Vagina (tissue), 2 donors: ENCODE data around the gene UGGT1.

Experiments
- POLR2A ChIP-seq, 2 donors: fragments of 450-650 bp; IDR thresholded peaks; one replicate each; pipeline ENCODE4 v1.6.1; 2017; ENCODE audit warnings: antibody characterized with exemption in 2 of 2, mild to moderate bottlenecking in 2 of 2, moderate library complexity in 2 of 2
- POLR2AphosphoS5 ChIP-seq, 2 donors: sonication (generic); formaldehyde crosslinking; IDR thresholded peaks; one replicate each; pipeline ENCODE4 v1.9.0; 2017; ENCODE audit warnings: antibody characterized with exemption in 2 of 2, mild to moderate bottlenecking in 2 of 2, low read depth in 1 of 2; ENCODE audit not compliant: insufficient read depth in 1 of 2
- TF ChIP-seq, protein P1 (sequence below), 3 experiments: fragments of 450-650 bp in 2 of 3; fragments of 200-600 bp in 1 of 3; sonication (generic) in 1 of 3; IDR thresholded peaks; one replicate each; pipeline ENCODE4 v1.5.1; 2017 to 2019; ENCODE audit warnings: antibody characterized with exemption in 3 of 3, mild to moderate bottlenecking in 2 of 3, moderate library complexity in 2 of 3

DNA sequence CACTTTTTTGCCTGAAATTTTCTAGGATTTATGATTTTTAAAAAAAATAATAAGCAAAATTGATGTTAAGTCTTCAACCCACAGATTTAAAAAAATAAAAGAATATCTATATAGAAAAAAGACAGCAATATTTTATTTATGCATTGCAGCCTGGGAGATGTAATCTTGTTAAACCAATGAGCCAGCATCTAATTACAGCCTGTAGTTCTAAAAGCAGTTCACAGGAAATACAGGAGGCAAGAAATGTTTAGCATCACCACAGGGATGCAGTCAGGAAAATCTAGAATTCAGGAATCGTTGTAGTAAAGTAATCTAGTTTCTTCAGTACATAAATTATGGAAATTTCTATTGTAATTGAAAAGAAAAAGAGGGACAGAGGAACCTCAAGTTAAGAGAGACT is 17.2 kb downstream of the UGGT1 start:
- TF ChIP-seq, protein P1, sequence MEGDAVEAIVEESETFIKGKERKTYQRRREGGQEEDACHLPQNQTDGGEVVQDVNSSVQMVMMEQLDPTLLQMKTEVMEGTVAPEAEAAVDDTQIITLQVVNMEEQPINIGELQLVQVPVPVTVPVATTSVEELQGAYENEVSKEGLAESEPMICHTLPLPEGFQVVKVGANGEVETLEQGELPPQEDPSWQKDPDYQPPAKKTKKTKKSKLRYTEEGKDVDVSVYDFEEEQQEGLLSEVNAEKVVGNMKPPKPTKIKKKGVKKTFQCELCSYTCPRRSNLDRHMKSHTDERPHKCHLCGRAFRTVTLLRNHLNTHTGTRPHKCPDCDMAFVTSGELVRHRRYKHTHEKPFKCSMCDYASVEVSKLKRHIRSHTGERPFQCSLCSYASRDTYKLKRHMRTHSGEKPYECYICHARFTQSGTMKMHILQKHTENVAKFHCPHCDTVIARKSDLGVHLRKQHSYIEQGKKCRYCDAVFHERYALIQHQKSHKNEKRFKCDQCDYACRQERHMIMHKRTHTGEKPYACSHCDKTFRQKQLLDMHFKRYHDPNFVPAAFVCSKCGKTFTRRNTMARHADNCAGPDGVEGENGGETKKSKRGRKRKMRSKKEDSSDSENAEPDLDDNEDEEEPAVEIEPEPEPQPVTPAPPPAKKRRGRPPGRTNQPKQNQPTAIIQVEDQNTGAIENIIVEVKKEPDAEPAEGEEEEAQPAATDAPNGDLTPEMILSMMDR (IDR thresholded peaks at IDR 0.05) = no peak
- TF ChIP-seq POLR2A (IDR thresholded peaks at IDR 0.05) (no peak), POLR2AphosphoS5 (IDR thresholded peaks at IDR 0.05; ENCODE audit: insufficient read depth in 1 of 2, low read depth in 1 of 2) (no peak)
